Raji (cell line): ENCODE data around the gene TEX19.

Experiments
- POLR2A ChIP-seq: IDR thresholded peaks from 2 replicates; pipeline ENCODE4 v1.6.1; 2011; ENCODE audit warnings: low read depth, low read length, control low read depth; ENCODE audit not compliant: insufficient read depth

TEX19 gene

GRCh38 chr17:82342361-82343079 is 16.5 kb upstream of the TEX19 start:
- no peak for TF ChIP-seq POLR2A

DNA sequence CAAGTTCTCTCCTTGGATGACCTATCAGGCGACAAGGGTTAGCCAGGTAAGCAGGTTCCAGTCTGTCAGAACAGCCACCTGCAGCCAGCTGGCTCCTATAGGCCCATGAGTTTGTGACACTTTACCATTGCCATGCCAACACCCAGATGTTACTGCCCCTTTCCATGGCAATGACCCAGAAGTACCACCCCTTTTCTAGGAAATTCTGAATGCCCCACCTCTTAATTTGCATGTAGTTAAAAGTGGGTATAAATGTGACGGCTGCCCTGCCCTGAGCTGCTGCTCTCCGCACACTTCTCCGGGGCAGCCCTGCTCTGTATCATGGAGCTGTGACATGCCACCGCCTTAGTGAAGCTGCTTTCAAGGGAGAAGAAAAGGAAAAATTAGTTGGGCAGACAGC is 15.5 kb upstream of the TEX19 start:
- TF ChIP-seq POLR2A, result no peak

DNA sequence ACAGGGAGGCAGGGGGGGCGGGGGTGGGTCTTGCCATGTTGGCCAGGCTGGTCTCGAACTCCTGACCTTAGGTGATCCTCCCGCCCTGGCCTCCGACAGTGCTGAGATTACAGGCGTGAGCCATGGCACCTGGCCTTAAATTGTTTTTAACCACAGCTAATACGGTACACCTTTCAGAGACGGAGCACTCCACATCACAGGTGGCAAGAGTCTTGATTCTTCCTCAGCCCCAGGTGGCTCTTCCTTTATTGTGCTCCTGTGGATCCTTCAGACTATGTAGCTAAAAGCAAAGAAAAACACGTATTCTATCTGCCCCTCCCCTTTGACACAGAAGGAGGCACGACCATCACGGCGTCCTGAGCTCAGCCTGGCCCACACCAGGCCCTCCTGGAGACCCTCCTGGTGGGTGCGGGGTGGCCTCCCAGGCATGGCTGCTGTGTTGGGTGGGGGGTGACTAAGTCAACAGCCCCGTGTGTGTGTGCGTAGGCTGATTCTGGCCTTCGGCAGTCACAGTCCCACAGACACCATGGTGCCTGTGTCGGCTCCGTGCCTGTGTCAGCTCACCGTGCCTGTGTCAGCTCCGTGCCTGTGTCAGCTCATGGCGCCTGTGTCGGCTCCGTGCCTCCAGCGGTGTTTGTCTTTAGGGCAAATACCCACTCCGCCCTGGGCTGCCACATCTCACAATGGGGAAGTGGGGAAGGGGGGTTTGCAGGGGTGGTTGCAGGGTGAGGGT is 14.7 kb upstream of the TEX19 start:
- TF ChIP-seq POLR2A, result no peak

DNA sequence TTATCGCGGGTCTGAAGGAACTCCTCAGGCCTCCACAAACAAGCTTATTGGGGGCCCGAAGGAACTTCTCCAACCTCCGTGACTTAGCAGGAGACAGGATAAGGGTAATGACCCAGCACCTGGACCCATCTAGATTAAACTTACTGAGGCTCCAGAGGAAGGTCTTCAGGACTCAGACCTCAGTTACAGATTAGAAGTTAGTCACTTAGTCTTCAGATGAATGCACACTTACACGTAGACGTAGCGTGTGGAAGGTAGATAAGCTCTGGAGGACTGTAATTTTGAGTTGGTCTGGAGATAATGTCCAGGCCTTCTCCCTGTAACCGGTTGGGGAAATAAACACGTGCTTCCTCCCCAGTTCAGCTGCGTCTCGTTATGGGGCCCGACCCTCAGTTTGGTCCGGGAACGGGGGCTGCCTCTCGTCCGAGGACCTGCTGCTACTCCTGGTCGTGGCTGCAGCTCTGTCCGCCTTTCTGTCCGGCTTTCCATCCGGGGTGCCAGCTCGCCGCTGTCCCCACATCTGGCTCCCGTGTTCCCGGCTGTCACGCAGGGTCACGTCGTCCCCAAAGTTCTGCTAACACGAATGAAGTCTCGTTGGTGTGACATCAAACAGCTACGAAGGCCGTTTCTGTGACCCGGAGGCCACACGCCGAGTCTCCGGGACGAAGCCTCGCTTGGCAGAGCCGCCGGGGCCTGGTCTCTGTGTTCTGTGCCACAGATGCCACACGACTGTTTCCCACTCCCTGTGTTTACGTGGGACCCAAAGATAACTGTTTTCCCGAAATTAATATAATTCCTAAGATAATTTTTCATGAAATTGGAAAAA is 13.7 kb upstream of the TEX19 start:
- TF ChIP-seq POLR2A, result no peak

DNA sequence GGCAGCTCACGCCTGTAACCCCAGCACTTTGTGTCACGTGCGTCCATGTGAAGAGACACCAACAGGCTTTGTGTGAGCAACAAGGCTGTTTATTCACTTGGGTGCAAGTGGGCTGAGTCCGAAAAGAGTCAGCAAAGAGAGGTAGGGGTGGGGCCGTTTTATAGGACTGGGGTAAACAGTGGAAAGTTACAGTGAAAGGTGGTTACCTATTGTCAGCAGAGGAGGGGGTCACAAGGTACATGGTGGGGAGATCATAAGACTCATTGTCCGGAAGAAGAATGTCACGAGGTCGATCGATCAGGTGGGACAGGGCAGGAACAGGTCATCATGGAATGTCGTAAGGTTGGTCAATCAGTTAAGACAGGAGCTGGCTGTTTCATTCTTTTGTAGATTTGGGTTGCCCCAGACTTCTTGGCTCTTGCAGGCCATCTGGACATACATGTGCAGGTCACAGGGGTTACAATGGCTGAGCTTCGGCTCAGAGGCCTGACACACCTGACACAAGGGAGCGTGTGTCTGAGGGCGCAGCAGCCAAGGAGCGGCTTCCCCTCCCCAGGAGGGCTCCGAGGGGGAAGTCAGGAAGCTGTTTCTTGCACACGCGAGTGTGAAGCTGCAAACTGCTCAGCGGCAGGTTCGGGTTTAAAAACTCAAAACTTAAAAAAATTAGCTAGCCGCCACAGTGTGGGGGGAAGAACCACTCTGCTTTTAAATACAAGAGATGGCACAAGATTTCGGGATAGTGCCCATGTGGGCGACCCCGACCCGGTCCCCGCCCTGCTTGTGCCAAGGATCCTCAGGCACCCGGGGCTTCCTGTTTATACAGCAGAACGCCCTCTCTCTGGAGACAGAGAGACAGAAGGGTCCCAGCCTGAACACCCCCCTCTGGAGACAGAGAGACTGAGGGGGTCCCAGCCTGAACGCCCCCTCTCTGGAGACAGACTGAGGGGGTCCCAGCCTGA is 12.4 kb upstream of the TEX19 start:
- no peak for TF ChIP-seq POLR2A

DNA sequence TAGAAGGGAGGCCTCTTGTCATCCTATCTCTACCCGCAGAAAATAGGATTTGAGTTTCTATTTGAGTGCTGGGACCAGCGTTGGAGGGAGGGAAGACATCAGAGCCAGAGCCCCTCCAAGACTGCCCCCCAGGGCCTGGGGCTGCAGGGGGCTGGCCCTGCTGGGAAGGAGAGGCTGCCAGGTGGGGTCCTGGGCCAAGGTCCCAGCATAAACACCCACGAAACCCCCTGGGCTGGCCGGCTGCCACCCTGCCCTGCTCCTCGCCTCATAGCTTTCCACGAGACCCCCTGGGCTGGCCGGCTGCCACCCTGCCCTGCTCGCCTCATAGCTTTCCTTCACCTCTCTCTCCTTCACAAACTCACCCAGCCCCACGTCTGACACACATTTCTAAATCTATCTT is 10.6 kb upstream of the TEX19 start:
- TF ChIP-seq POLR2A, result no peak

DNA sequence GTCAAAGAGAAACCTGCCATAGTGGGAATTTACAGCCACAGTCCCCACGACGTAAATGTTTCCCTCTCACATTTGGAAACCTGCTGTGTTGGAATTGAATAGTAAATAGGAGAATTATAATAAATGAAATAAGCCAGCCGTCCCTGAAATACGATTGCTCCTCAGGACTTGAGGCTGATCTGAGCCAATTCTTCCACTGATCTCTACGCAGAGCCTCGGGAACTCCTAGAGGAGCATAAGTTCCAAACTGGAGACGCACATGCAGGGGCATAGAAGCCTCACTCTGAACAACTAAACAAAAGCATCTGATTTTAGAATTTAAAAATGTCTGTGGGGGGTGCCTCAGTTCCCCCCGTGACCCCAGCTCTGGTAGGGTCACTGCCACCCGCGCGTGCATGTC is 10.2 kb upstream of the TEX19 start:
- TF ChIP-seq POLR2A, result no peak

- TF ChIP-seq POLR2A, result no peak
These were observed 9.8 kb upstream of the TEX19 start for GRCh38 chr17:82349287-82349701.

DNA sequence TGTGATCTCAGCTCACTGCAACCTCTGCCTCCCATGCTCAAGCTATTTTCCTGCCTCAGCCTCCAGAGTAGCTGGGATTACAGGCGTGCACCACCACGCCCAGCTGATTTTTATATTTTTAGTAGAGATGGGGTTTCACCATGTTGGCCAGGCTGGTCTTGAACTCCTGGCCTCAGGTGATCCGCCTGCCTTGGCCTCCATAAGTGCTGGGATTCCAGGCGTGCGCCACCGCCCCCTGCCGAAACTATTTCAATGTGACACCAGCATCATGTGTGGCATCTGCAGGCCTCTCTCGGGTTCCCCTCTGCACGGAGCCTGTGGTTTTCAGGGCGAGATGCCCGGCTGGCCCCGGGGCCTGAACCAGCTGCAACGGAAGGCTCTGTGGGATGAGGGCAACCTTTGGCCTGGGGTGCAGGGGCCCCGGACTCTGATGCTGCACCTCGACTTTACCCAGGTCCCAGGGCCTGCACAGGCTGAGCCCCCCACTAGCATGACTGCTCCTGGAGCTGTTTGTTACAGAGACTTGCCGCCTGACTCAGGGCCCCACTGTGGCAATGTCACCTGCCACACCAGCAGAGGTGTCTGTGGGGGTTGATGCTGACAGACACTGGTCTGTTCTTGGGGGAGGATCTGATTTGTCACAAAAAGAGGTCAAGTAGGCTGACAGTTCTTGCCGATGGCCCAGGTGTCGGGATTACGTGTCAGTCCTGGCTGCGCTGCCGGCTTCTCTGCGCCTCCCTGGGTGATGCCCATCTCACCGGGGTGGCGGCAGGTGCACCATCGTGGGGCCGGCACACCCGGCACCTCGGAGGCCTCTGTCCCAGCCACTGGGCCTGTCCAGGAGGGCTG is 8.6 kb upstream of the TEX19 start:
- TF ChIP-seq POLR2A, result no peak

DNA sequence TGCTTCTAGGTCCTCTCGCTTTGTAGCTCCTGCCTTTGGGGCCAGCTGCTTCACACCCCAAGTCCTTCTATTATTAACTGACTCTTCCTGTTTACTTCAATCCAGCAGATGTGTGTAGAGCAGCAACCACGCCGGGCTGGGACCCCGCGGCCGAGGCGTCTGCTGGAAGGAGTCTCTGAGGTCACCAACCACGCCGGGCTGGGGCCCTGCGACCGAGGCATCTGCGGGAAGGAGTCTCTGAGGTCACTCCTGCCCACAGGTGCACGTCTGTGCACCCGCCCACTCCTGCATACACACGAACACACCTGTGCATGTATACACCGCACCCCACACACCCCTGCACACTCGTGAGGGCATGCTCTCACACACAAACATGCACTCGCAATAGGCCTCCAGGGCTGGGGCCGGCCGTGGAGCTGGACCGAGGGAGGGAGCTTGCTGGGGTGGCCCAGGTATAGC is 7.8 kb upstream of the TEX19 start:
- TF ChIP-seq POLR2A, result no peak

DNA sequence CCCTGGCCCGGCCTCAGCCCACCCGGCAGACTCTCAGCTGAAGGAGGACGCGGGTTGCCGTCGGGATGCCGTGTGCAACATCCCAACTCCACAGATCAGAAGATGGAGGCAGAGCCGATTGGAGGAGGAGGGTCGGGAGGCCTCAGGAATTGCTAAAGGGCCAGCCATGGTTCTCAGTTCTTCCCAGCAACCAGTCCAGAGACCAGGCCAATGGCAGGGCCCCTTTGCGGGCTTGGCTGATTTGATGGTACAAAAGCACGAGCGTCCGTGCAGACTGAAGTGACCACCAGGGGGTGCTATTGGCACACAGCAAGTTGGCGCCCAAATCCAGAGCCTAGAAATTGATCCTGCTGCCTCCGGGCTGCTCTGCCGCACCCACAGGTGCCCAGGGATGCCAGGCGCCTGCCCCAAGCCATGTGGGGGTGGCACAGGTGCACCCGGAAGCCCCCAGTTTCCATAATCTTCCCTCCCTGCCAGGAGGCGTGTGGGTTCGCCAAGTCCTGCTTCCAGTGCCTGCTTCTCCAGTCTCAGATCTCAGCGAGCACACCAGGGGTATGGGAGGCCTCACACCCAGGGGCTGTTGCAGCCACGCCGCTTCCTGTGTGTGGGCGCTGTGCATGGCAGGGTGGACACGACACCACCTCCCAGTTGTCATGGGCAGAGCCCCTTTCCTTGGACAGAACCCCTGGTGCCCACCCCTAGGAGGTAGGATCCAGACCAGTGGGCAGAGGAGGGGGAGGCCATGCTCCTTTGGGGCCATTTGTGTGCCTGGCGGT is 7.1 kb upstream of the TEX19 start:
- TF ChIP-seq POLR2A, result no peak

GRCh38 chr17:82353484-82353883 is 5.6 kb upstream of the TEX19 start:
- TF ChIP-seq POLR2A, result no peak

DNA sequence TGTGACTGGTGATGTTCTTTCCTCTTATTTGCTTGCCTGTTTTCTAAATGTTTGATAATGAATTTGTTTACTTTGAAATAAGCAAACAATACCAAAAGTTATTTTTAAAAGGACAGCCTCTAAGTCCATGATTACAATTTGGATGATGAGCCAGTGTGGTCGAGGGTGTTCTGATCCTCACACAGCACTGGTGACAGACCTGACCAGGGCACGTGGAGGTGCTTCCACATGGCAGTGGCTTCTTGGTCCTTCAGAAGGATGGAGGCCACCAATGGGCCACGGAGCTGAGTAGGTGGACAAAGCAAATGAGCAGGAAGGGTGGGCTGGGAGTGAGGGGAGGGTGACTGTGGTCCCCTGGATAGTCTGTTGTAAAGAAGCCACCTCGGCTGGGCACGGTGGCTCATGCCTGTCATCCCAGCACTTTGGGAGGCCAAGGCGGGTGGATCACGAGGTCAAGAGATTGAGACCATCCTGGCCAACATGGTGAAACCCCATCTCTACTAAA is 4.2 kb upstream of the TEX19 start:
- no peak for TF ChIP-seq POLR2A
